Mucosa of descending colon (tissue), 3 donors: ENCODE measurements around the gene ZBTB3. TPM values are rescaled to one million over a fixed set of nuclear protein-coding genes. Genes with fewer than 3 reads are reported as not detected.

ENCODE experiments used
- ATAC-seq: fragments of 200-7000 bp; cut with Tn5 transposase; one replicate; pipeline ENCODE4 v1.9.1; 2020; ENCODE audit warnings: mild to moderate bottlenecking, moderate library complexity
- DNase-seq, 3 donors: peaks; one replicate each; pipeline ENCODE4 v3.0.0-alpha.2; 2020
- H3K36me3 ChIP-seq: fragments of 200-600 bp; one replicate; pipeline ENCODE4 v1.8.0; 2021; ENCODE audit warnings: low read depth, mild to moderate bottlenecking
- H3K4me1 ChIP-seq: fragments of 200-600 bp; one replicate; pipeline ENCODE4 v1.8.0; 2021; ENCODE audit warnings: low read depth, mild to moderate bottlenecking
- H3K4me3 ChIP-seq: fragments of 200-600 bp; one replicate; pipeline ENCODE4 v1.8.0; 2021; ENCODE audit warnings: mild to moderate bottlenecking
- H3K9me3 ChIP-seq: fragments of 200-600 bp; one replicate; pipeline ENCODE4 v1.8.0; 2021; ENCODE audit warnings: mild to moderate bottlenecking
- intact Hi-C, 2 donors: fragments of 100-400 bp; cut with DNase I in 1 of 2; cut with micrococcal nuclease in 1 of 2; formaldehyde crosslinking; loops; one replicate each; pipeline versions ENCODE4 v1.11.0 to v1.11.1; 2022; cut with DNase I, micrococcal nuclease
- total RNA-seq, 3 donors: library from RNA; stranded (reverse); fragmentation: NEBNext Ultra II Directional in 2 of 3; extraction: Animal tissue kit (Norgen Biotek cat#: 25700) in 2 of 3; gene quantifications; one replicate each; pipeline versions ENCODE4 v1.2.1 to v1.2.4, GENCODE V29; 2021 to 2023
- TF ChIP-seq, protein P1 (sequence below): fragments of 200-600 bp; IDR thresholded peaks from one replicate; pipeline ENCODE4 v1.8.0; 2022; ENCODE audit warnings: antibody characterized with exemption, mild to moderate bottlenecking
- donor health status: DM: no; HTN: no; CAD: no; lungs with moderate emphysema.
- donor health status: DM: no; HTN: no; CAD: no.
- donor health status: DM: no; HTN: yes; CAD: no.

Gene ZBTB3
- total RNA-seq, 3 donors from 2014 or later: 10.9 to 15.6 (median 13.0) TPM

GRCh38 chr11:62725646-62726045 is 28.3 kb downstream of the ZBTB3 start:
- no peak for DNase-seq

GRCh38 chr11:62724171-62724570 is 29.8 kb downstream of the ZBTB3 start:
- ATAC-seq (no peak), DNase-seq (no peak)
- TF ChIP-seq, protein P1, sequence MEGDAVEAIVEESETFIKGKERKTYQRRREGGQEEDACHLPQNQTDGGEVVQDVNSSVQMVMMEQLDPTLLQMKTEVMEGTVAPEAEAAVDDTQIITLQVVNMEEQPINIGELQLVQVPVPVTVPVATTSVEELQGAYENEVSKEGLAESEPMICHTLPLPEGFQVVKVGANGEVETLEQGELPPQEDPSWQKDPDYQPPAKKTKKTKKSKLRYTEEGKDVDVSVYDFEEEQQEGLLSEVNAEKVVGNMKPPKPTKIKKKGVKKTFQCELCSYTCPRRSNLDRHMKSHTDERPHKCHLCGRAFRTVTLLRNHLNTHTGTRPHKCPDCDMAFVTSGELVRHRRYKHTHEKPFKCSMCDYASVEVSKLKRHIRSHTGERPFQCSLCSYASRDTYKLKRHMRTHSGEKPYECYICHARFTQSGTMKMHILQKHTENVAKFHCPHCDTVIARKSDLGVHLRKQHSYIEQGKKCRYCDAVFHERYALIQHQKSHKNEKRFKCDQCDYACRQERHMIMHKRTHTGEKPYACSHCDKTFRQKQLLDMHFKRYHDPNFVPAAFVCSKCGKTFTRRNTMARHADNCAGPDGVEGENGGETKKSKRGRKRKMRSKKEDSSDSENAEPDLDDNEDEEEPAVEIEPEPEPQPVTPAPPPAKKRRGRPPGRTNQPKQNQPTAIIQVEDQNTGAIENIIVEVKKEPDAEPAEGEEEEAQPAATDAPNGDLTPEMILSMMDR: no peak
- Histone ChIP-seq H3K9me3 (no peaks in the 10 kb centered on the region), H3K36me3 (peaks cover 28% of the 10 kb centered on the region), H3K4me3 (no peak overlapping the region), H3K4me1 (peaks cover 17% of the 10 kb centered on the region)
- intact Hi-C loops: no loop called here

More at GRCh38 chr11:62725646-62726045, 28.3 kb downstream of the ZBTB3 start:
- H3K4me3 ChIP-seq: peak overlapping the region; percentile 90
- H3K9me3 ChIP-seq: no peaks in the 10 kb centered on the region
- TF ChIP-seq, protein P1: no peak
- peaks cover 27% of the 10 kb centered on the region for H3K4me1 ChIP-seq
- intact Hi-C loops: no loop called here
- peaks cover 17% of the 10 kb centered on the region for H3K36me3 ChIP-seq
- ATAC-seq: no peak

DNA sequence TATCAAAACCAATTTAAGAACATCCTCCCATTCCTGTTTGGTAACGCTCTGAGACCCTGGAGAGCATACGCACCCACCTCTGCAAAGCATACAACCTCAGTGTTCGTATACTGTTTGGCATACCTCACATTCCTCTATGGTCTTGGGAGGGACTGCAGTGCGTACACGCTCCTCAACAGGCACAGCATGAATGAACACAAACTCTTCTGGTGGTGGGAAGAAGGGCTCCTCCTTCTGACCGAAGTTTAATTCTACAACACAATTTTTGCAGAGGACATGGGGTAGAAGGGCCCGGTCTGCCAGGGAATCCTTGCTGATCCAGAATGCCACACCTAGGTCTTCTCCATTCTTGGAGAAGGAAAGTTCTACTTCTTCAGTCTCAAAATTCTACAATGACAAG is 32.0 kb downstream of the ZBTB3 start:
- DNase-seq (no peak), ATAC-seq (no peak)
- intact Hi-C loops: no loop called here
- H3K36me3 ChIP-seq: peaks cover 45% of the 10 kb centered on the region
- TF ChIP-seq, protein P1: no peak
- H3K4me3 ChIP-seq: no peak overlapping the region
- H3K4me1 ChIP-seq: peaks cover 17% of the 10 kb centered on the region
- no peaks in the 10 kb centered on the region for H3K9me3 ChIP-seq

GRCh38 chr11:62719302-62719978 is 34.5 kb downstream of the ZBTB3 start:
- H3K4me1 ChIP-seq: peaks cover 5% of the 10 kb centered on the region
- H3K9me3 ChIP-seq: no peaks in the 10 kb centered on the region
- intact Hi-C loops: no loop called here
- TF ChIP-seq, protein P1: no peak
- ATAC-seq (no peak), DNase-seq (no peak)
- peaks cover 55% of the 10 kb centered on the region for H3K36me3 ChIP-seq
- no peak overlapping the region for H3K4me3 ChIP-seq

- TF ChIP-seq, protein P1: no peak
Measured at GRCh38 chr11:62716816-62717215, 37.1 kb downstream of the ZBTB3 start.

More at GRCh38 chr11:62716816-62717215, 37.1 kb downstream of the ZBTB3 start:
- ATAC-seq (no peak), DNase-seq (peak in 1 of 3 donors; percentile 34)
- Histone ChIP-seq H3K4me1 (peaks cover 6% of the 10 kb centered on the region), H3K9me3 (no peaks in the 10 kb centered on the region), H3K36me3 (peaks cover 47% of the 10 kb centered on the region), H3K4me3 (no peak overlapping the region)
- intact Hi-C loops: no loop called here
